ENCODE results near the gene TMC1.

DNA sequence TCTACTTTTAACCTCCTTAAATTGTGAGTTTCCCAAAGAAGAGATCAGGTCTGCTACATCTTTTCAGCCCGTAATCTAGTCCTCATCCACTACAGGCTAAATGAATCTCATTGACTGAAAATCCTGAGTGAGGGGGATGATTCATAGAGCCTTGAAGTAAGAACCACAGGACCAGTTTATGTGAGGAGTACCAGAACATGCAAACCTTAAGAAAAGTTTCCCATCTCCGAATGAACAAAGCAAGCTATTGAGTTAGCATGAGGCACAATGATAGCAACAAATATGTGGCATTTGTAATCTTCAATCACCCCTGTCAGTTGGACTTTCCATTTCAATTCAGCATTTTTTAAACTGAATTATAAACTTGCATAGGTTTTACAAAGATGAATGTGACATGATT is 234.4 kb downstream of the TMC1 start:
- no peak for TF ChIP-seq CTCF (IDR thresholded peaks at IDR 0.05)
- no peak for TF ChIP-seq POLR2A (IDR thresholded peaks at IDR 0.05)
- no peak for TF ChIP-seq POLR2AphosphoS5 (IDR thresholded peaks at IDR 0.05)

All from upper lobe of left lung (tissue), 4 donors.